Frontal cortex (tissue), 4 donors: ENCODE results near the gene ORM1. TPM values are rescaled to one million over a fixed set of nuclear protein-coding genes. Genes with fewer than 3 reads are reported as not detected.
A peak's percentile ranks its signal among the peaks of the same experiment; 100 is the strongest.

ENCODE experiments used
- DNase-seq, 2 donors: peaks; one replicate each; pipeline ENCODE4 v3.0.0; 2012; ENCODE audit warnings: low spot score in 2 of 2
- FAIRE-seq: peaks from 2 replicates; lab custom pipeline; 2012; peaks lifted over from hg19 to GRCh38; lab: Jason Lieb, UNC
- total RNA-seq: library from RNA; depleted of rRNA; stranded (reverse); fragments of >200 nt; gene quantifications from one replicate; pipeline ENCODE4 v1.2.3, GENCODE V29; 2014
- donor health status: control.
- donor health status: control.
- donor health status: control.

Gene ORM1
- total RNA-seq, 1 donor from 2014 or later = 0.82 TPM

- FAIRE-seq (no peak), DNase-seq (peak; percentile 70 to 74)
These were observed 16.4 kb downstream of the ORM1 start for GRCh38 chr9:114339130-114339908.

- DNase-seq (no peak), FAIRE-seq (no peak)
These were observed 18.4 kb downstream of the ORM1 start for GRCh38 chr9:114341152-114341830.

DNA sequence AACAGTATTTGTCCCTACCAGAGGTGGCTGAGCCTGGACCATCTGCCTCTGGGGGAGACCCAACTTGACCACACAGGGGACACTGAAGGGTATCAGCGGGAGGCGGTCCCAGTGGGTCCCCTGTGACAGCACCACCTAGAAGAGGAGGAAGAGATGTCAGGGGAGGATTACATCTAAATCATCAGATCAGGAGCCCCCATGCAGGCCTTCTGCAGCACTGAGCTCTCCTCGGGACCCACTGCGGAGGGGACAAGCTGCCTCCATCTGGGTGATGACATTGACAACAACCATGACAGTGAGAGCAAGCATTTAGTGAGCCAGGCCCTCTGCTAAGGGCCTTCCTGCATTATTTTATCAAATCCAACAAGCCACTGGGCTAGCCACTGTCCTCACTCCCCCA lies 19.1 kb downstream of the ORM1 start:
- DNase-seq = no peak
- no peak for FAIRE-seq

GRCh38 chr9:114342755-114343440 lies 20.0 kb downstream of the ORM1 start:
- FAIRE-seq = no peak
- DNase-seq = no peak

DNA sequence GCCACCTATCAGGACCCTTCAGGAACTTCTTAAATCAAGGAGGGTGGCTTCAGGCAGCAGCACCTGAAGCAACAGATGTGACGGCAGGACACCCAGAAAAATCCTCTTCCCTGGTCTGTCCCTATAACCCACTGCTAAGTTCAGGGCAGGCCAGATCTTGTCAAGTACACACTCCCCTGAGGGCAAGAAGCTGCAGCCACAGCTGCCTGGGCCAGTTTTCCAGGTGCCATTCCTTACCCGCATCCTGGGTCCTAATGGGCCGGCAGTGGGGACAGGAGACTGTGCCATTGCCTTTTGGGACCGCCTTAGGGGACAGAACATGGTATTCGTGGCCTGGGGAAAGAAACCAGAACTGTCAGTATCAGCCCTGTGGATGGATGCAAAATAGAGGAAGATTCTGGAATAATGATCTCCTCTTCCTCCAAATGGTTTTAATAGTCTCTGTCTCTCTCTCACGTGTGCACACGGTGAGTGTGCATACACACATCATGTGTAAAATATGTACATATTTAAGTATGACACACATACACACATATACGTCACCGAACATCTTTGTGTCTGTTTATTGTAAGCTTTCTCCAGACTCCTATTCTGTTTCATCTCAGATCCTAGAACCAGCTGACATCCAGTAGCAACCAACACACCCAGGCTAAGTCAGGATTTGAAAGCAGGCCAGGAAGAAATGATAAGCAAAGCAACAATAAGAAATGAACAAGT lies 20.7 kb downstream of the ORM1 start:
- no peak for DNase-seq
- no peak for FAIRE-seq

GRCh38 chr9:114344188-114344566 lies 21.3 kb downstream of the ORM1 start:
- FAIRE-seq (no peak), DNase-seq (no peak)

- FAIRE-seq (no peak), DNase-seq (no peak)
These were observed 21.8 kb downstream of the ORM1 start for GRCh38 chr9:114344692-114345091.

GRCh38 chr9:114345493-114346065 lies 22.7 kb downstream of the ORM1 start:
- DNase-seq (no peak), FAIRE-seq (no peak)

DNA sequence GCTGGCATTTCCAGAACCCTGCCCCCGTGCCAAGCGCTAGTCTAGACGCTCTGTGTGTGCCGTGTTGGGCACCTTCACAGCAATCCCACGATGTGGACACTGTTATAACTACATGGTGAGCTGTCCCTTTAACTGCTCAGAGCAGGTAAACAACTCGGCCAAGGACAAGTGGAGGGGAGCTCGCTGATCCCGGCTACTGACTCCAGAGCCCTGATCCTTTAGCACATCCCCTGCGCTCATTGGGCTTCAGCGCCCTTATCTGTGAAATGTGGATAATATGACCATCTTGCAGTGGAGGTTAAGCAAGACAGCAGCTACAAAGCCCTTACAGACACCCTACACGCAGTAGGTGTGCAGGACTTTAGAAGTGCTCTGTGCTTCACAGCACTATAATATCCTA lies 23.2 kb downstream of the ORM1 start:
- DNase-seq = no peak
- no peak for FAIRE-seq

DNA sequence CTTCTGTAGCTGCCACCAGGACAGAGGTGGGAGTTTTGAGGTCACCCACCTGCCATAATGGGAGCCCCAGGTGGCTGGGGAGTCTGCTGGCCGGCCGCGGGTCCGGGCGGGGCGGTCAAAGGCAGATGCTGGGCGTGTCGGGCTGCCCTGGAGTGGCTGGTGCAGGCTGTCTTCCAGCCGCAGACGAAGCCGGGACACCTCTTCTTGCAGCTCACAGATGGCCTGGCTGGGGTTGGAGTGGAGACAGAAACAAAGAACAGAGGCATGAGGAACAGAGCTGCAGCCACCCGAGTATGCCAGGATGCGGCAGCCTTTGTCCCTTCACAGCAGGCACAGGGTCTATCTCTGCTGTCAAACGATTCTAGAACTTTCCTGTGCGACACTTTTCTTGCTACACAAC lies 24.8 kb downstream of the ORM1 start:
- no peak for FAIRE-seq
- peak; percentile 57 to 58 for DNase-seq

- no peak for DNase-seq
- no peak for FAIRE-seq
These were observed 25.5 kb downstream of the ORM1 start for GRCh38 chr9:114348261-114348905.

DNA sequence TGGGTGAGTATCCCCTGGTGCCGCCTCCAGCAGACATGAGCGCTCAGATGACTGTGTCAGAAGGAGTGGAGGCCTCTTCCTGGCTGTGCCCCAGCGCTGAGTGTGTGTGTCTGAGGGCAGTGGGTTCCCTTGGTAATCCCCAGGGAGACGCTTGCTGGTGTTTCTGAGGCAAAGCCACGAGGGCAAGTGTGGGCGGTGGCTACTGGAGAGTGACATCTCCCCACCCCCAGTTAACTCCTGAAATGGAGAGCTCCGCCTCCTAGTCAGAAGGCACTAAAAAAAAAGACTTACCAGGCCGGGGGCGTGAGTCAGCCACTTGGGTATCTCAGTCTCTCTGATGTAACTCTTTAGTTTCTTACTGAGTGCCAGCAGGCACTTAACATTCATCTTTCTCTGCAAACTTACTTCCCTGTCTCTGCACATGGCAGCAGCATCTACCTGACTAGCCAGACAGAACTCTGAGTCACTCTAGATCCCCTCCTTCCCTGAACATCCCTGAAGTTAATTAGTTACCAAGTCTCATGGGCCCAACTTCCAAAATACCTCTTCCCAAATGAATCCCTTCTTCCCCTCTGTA lies 26.1 kb downstream of the ORM1 start:
- peak in 1 of 2 donors; percentile 74 for DNase-seq
- FAIRE-seq = no peak

GRCh38 chr9:114349713-114350480 lies 27.0 kb downstream of the ORM1 start:
- FAIRE-seq (no peak), DNase-seq (no peak)

GRCh38 chr9:114350636-114351401 lies 27.9 kb downstream of the ORM1 start:
- no peak for DNase-seq
- FAIRE-seq = no peak

DNA sequence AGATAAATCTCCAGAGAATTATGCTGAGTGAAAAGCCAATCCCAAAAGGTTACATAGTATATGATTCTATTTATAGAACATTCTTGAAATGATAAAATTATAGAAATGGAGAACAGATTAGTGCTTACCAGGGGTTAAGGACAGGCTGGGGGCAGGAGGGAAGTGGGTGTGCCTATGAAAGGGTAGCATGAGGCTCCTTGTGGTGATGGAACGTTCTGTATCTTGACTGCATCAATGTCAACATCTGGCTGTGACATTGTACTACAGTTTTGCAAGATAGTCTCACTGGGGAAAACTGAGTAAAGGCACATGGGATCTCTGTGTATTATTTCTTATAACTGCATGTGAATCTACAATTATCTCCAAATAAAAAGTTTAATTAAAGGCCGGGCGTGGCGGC lies 29.0 kb downstream of the ORM1 start:
- no peak for DNase-seq
- no peak for FAIRE-seq

DNA sequence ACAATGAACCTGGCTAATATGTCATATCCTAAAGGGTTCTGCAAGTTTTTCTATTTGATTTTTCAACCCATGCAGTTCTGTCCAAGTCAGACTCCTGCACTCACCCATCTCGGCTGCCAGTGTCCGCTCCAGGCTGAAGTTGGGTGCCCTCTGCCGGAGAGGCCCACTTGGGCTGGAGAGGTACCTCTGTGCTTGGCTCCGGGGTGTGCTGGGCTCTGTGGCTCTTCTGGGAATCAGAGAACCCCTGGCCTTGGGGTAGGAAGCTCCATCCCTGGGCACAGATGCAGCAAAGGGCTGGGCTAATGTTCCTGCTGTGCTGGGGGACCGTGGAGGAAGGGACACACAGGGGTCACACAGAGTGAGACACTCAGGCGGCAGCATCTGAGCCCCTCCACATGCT lies 32.9 kb downstream of the ORM1 start:
- no peak for DNase-seq

GRCh38 chr9:114356792-114357191 lies 33.9 kb downstream of the ORM1 start:
- DNase-seq (no peak), FAIRE-seq (no peak)

More for the DNA sequence above, 32.9 kb downstream of the ORM1 start:
- FAIRE-seq = no peak

- FAIRE-seq (no peak), DNase-seq (no peak)
These were observed 34.5 kb downstream of the ORM1 start for GRCh38 chr9:114357360-114357759.
